ENCODE measurements around the gene COL19A1.
"Not testable (repeated sequence)": the region's sequence is repeated elsewhere in the genome, so short reads cannot be mapped to it uniquely, and the experiment has no call there.

Gene COL19A1

DNA sequence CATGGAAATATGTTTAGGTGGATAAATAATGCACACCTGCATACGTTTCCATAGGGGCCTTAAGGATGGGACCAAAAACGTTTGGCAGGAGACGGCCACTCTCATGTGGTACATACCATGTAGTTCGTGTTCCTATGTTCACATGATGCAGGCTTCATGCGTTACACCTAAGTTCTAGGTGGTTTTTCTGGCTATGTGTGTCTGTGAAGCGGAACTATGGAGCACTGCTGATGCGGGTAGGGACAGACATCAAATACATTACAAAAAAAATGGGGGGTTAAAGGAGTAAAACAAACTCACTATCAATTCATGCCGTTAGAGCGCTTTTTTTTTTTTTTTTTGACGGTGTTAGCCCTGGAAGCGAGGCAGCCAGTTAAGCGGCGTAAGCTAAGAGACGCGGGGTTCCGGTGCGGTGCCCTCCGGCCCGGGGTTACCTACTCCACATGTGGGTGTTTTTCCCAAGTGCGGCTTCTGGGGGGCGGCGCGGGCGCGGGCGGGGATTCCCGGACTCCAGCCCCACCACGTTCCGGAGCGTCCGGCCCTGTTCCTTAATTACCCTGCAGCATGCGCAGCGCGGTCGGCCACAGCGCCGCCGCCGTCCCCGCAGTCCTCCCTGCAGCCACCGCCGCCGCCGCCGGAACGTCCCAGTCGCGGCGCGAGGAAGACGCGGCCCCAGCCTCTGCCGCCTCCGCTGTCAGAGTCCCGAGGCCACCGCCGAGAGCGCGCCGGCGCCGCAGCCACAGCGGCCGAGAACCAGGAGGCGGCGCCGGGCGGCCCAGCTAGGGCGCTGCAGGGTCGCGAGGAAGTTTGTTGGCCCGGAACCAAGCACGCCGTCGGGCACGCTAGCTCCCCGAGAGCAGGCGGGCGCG lies 648 bp downstream of the COL19A1 start:
- DNase-seq (ENCODE audit: low spot score) = no peak

DNA sequence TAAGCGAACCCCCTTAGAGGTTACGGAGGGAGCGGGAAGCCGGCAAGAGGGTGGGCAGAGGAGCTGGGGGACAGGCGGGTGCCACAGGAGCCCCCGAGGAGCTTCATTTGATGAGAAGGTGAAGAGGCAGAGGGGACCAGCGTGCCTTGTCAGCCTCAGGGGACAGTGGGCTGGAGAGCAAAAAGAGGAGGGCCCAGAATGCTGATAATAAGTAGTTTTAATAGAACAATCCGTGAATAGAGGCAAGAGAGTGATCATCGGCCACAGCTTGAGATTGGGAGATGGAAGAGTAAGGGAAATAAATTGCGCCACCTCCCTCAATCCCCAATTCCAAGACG lies 1.3 kb downstream of the COL19A1 start:
- no peak for DNase-seq (ENCODE audit: low spot score)

DNA sequence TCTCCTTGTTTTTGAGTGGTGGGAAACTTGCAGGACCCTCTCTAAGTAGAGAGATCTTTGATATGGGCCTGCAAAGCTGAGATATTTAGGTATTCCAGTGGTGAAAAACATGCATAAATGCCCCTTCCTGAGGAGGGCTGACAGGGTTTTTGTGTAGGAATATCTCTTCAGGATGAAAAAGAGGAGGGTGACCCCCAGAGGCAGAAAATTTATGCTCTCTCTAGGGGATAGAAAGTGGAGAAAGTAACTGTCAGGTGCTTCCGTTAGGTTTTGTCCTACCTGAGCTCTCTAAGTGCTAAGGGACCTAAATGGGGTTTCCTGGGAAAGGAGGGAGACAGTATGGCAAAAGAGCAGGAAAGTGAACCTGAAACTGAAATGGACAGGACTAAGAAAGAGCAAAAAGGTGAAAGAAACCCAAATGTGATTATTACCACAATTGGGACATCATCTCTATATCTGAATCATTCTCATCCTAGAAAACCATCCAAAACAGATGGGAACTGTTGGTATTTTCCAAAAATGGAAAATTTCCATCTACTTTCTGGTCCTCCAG lies 2.0 kb downstream of the COL19A1 start:
- DNase-seq (ENCODE audit: low spot score) = no peak

DNA sequence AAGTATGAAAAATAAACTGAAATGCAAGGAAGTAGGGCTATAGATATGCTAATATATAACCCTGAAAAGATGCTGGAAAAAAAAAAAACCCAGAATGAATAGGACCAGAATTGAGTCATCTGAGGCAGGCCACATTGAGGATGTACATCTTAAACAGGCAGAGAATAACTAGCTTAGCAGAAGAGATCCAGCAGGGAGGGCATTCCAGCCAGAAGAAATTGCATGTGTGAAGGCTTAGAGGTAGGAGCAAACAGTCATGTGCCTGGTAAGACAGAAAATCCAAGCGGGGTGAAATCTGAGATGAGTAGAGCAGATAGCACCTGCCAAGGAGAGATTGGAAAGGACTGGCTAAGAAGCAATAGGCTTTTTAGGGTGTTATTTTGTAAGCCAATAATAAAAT lies 2.6 kb downstream of the COL19A1 start:
- DNase-seq (ENCODE audit: low spot score) = no peak

DNA sequence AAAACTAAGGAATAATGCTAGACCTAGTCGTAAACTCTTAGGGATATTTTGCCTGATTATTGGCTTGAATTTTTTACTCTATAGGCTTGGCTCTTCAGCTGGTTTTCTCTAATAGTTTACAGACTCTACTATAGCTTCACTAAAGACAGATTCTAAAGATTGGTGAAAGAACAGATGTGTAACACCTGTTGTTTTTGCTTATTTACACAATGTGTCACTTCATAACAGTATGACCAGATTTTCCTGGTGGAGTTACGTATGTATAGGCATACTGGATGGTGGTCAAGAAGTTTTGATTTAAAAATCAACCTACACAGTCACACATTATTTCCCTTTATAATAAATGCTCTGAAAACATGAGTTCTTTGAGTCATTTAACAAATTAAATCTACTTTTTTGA lies 4.8 kb downstream of the COL19A1 start:
- DNase-seq (ENCODE audit: low spot score) = no peak

DNA sequence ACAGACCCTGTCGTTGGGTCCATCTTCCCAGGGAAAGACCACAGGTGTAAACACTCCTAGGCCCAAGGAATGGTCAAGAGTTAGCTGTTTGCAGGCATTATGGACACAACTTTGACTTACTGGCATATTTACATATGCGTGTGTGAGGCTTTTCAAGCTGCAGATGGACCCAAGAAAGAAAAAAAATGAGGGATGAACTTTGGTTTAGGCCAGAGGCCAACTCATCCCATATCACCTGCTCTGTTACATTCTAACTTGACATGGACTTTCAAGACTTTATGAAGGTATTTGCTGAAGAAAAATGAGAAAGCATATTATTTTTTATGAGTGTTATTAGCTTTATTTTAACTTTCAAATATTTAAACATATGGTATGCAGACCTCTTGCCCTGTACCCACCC lies 6.9 kb downstream of the COL19A1 start:
- DNase-seq (ENCODE audit: low spot score) = no peak

DNA sequence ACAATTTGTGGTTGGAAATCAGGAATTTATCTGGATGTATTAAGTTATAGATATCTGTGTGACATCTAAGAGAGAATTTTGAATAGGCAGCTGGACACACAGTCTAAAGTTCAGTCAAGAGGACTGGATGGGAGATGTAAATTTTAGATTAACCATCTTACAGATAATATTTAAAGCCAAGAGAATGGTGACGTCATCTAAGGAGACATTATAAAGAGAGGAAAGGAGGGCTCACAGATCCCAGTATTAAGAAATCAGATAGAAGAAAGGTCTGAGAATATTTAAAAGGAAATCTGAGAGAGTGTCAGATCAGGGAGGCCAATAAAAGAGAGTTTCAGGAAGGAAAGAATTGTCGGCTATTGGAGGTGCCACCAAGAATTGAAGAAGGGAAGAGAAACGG lies 9.4 kb downstream of the COL19A1 start:
- DNase-seq (ENCODE audit: low spot score) = no peak

DNA sequence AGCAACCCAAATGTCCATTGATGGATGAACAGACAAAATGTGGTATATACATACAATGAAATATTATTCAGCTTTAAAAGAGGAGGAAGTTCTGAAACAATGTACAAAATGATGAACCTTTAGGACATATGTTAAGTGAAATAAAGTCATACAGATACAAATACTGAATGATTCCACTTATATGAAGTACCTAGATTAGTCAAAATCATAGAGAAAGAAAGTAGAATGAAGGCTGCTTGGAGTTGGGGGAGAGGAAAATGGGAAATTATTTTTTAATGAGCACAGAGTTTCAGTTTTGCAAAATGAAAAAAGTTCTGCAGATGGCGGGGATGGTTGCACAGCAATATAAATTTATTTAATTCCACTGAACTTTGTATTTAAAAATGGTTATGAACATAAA lies 12.4 kb downstream of the COL19A1 start:
- DNase-seq (ENCODE audit: low spot score) = no peak

DNA sequence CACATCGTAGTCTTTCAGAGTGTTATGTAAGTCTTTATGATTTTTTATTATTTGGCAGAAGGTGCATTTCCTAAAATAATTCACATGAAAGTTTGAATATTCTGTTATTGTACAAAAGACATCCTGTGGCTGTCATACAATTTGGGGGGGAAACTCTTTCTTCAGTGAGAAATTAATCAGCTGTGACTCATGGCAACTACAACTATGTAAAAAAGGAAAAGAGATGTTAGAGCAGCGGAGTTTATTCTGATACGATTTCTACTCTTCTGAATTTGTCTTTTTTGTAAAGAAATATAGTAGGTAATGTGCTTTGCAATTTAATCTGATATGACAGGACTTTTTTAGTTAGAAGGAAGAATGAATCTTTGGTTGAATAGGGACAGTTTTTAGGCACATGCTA lies 14.2 kb downstream of the COL19A1 start:
- no peak for DNase-seq (ENCODE audit: low spot score)

DNA sequence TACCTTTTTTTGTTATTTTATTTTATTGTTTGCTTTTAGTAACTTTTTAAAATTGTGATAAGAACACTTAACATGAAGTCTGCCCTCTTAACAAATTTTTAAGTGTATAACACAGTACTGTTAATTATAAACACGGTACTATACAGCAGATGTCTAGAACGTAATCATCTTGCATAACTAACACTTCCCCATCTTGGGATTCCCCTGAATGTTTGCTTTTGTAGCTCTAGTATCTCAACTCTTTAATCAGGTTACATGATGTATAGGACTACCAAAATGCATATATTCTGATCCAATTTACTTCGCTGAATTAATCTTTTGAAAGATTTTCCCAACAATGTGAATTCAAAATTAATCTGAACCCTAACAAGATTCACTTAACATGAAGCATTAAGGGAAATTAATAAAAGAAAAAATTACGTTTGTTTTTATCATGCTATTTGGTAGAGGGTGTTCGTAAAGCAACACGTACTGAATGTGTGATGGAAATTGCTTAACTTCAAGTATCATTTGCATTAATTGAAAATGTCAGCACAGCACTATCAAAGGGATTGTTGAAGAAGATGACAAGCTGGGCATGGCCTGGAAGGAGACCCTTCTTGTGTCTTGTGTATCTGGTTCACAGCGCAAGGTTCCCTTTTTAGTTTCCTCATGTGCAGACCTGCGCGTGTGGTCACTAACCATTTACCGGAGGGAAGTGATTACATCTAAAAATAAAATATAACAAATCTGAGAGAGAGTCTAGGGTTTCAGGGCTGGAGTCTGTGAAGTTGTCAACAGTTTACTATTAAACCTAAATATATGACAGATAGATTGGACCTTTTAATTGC lies 15.2 kb downstream of the COL19A1 start:
- DNase-seq (ENCODE audit: low spot score) = no peak

DNA sequence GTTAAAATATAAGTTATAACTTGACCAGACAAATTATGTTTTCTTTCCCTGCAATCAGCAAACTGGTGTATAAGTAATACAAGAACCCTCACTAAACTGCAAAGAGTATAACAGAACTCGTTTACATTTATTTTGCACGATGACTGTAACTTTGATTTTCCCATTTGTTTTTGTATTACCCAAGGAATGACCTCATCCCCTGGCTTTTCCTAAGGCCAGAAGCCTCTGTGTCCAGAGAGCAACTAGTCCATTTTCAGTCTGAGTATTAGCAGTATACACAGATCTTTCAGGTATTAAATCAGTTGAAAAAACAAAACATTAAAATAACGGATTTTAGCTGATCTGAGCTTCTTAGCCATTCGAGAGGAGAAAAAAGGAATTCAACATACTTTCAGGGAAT lies 17.2 kb downstream of the COL19A1 start:
- no peak for DNase-seq (ENCODE audit: low spot score)

DNA sequence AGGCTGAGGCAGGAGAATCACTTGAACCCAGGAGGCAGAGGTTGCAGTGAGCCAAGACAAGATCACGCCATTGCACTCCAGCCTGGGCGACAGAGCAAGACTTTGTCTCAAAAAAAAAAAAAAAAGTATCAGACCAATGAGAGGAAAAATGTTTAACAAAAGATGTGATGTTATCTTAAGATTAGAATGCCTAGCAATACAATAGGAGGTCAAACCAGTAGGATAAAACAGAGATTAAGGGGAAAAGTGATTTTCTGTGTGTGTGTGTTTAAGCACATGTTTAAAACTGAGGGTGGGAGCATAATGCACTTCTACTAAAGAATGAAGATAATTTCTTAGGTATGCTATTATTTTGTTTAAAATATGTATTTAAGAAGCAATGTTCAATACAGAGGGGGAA lies 17.9 kb downstream of the COL19A1 start:
- no peak for DNase-seq (ENCODE audit: low spot score)

DNA sequence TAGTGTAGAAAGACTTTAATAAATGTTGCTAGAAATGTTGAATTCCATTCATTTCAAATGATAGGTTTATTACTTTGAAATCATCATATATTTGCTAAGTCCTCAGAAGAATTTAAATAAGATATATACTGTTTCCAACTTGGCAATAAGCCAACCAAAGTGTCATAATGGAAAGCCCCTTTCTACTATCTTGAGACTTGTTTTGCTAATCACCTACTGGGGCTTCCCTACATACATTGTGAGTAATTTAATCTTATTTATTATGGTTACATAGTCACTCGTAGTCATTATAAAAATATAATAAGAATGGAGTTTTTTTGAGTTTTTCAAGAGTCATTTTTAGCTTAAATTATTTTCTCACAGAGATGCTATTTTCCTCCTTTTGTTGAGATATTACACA lies 20.7 kb downstream of the COL19A1 start:
- no peak for DNase-seq (ENCODE audit: low spot score)

DNA sequence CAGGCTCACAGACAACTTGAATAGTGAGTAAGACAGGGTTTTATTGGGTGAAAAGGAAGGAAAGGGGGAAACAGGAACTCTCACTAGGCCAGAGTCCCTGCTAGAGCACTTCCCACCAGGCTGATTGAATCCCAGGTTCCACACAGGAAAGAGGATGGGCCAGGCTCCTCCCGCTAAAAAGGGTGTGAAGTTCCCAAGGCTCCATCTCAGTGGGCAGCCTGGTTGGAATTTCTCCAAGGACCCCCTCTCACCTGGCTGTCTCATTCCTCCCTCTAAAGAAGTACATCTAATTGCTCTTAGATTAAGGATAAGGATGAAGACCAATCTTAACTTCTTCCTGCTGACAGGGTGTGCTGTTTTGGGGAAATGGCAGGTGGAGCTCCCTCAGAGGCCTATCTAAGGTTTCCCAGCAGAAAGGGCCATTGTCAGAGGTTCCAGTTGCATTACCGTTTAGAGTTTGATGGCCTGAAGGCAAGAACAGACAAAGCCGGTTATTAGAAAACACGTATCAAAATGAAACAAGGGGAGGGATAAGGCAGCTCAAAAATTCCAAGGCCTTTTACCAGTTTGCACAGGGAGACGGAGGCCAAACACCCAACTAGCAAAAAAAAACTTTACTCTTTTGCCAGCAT lies 21.5 kb downstream of the COL19A1 start:
- no peak for DNase-seq (ENCODE audit: low spot score)

DNA sequence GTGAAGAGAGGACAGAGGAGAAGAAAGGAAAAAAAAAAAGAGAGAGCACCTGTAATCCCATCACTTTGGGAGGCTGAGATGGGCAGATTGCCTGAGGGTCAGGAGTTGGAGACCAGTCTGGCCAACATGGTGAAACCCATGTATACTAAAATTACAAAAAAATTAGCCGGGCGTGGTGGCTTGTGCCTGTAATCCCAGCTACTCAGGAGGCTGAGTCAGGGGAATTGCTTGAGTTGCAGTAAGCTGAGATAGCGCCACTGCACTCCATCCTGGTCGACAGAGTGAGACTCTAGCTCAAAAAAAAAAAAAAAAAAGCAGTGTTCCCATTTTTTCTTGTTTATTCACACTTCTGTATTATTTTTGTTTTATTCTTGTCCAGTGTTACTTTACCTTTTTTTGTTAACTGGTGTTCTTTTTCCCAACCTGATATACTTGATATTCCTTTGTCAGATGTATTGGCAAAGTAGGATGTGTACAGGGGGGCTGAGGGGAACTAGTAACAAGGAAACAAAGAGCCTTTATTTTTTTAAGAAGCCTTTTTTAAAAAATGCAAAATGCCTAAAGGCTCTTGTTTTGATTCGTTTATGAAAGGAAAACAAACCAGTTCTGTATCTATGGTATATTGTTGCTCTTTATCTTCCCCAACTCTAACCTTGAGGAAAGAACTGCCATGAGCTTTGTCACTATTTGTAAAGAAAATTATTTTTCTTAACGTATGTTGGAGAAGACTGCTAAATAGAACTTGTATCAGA lies 22.3 kb downstream of the COL19A1 start:
- DNase-seq (ENCODE audit: low spot score) = no peak

DNA sequence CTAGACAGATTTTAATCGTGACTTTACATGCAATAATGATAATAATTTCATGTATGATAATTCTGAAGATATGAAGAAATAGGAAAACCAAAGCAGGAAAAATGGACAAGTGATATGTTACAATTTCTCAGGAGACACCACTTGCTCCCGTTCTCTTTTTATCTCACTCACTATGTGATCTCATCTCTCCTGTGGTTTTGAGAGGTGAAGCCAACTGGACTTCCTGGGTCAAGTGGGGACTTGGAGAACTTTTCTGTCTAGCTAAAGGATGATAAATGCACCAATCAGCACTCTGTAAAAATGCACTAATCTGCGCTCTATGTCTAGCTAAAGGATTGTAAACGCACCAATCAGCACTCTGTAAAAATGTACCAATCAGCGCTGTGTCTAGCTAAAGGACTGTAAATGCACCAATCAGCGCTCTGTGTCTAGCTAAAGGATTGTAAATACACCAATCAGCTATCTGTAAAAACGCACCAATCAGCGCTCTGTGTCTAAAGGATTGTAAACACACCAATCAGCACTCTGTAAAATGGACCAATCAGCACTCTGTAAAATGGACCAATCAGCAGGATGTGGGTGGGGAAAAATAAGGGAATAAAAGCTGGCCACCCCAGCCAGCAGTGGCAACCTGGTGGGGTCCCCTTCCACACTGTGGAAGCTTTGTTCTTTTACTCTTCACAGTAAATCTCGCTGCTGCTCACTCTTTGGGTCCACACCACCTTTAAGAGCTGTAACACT lies 23.0 kb downstream of the COL19A1 start:
- not testable (repeated sequence) for DNase-seq (ENCODE audit: low spot score)

DNA sequence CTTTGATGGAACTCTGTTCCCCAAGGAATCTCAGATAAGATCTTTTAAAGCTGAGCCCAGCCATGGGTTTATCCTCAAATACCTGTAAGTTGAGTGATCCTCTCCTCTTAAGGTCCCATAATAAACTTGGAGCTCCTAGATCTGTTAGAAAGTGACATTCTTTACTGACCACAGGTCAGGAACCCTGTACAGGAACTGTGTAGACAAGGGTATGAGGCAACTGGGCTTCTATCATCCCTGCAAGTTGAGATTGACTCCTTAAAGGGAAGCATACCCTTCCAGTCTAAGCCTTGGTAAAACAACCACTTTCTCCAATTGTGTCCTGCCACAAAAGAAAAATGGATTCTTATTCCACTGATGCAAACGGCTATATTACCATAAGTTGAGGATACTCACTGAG lies 26.2 kb downstream of the COL19A1 start:
- DNase-seq (ENCODE audit: low spot score) = not testable (repeated sequence)

DNA sequence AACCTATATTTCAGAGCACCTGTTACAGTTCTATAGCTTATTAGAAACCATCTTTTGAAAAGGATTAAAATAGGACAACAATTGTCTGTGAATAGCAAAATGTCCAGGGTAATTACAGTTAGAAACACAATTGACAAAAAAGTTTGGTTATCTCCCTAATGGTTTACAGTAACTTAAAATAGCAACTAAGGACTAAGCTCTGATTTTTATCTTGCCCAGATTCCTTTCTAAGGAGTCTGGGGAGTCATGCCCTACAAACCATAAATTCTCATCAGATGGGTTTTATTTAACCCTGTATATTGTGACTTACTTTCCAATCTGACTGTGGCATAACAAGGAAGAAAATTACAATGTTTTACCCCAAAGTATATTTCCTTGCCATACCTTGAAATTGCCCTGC lies 26.9 kb downstream of the COL19A1 start:
- DNase-seq (ENCODE audit: low spot score) = not testable (repeated sequence)

DNA sequence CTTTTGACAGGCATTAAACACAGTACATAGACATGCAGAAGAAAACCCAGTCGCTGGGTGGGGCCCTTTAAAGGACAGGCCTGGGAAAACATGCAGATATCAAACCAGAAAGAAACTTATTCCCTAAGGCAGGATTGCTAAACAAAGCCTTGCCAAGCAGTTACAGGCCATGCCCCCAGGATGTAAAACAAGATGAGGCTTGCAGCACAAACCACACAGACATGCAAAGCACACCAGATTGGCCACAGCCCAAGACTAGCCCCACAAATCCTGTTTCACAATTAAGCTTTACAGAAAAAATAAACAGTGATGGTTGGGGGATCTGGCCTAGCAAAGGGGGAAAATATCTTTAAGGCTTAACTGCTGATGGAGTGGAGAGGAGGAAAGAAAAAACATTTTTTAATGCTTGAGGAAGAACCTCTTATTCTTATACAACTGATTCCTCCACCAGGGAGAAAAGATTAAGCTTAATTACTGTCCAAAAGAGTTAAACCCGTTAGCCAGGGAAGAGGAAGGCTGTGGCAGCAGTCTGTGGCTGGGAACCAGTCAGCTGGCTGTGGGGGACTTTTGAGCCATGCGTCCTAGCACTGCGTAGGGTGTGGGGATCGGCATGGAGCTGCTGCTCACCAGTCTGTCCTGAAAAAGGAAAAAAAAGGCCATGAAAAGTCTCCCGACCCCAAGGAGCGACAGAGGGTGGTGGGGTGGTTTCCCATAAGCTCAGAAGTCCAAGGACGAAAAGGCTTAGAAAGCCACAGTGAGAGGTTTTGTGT lies 28.4 kb downstream of the COL19A1 start:
- no peak for DNase-seq (ENCODE audit: low spot score)

DNA sequence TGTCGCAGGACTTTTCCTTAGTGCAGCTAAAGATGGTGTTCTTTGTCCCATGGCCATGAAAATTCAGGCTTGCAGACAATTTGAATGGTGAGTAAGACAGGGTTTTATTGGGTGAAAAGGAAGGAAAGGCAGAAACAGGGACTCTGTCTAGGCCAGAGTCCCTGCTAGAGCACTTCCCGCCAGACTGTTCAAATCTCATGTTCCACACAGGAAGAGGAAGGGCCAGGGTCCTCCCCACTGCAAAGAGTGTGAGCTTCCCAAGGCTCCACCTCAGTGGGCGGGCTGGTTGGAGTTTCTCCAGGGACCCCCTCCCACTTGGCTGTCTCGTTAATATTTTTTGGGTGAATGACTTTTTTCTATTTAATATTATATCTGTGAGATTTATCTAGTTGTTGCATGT lies 29.0 kb downstream of the COL19A1 start:
- no peak for DNase-seq (ENCODE audit: low spot score)

Measured in pons (tissue), 1 donor.